IMR-90 (cell line): Measurements from ENCODE around the gene OPN1SW. TPM values are rescaled to one million over a fixed set of nuclear protein-coding genes. Genes with fewer than 3 reads are reported as not detected.

Experiments
- ATAC-seq: fragments of 200-7000 bp; cut with Tn5 transposase; 2 replicates; pipeline ENCODE4 v1.9.1; 2020; ENCODE audit warnings: low read depth, mild to moderate bottlenecking, moderate library complexity
- BruUV-seq: library from RNA; stranded (reverse); fragments of 400-500 nt; replicated peaks from 2 replicates; lab custom pipeline; 2021; lab: Mats Ljungman, UMichigan
- CTCF ChIA-PET: fragments of 300-600 bp; formaldehyde crosslinking; extraction: SDS; loops from one replicate; lab custom pipeline; 2021; ENCODE audit warnings: antibody characterized with exemption; lab: Yijun Ruan, JAX
- POLR2A ChIA-PET: fragments of 300-600 bp; sonication (Branson Sonifier 250); formaldehyde crosslinking; loops from one replicate; lab custom pipeline; 2022; ENCODE audit warnings: antibody characterized with exemption; ENCODE audit not compliant: unreplicated experiment; lab: Charles Lee
- DNase-seq: peaks from one replicate; pipeline ENCODE4 v3.0.0; 2013
- H2AFZ ChIP-seq: replicated peaks from 2 replicates; pipeline ENCODE3; 2013; ENCODE audit warnings: low read length, mild to moderate bottlenecking; ENCODE audit not compliant: poor library complexity
- H2AK5ac ChIP-seq: 2 replicates; pipeline ENCODE4 v1.6.1; 2013; ENCODE audit warnings: low read depth, low read length, inconsistent platforms
- H2AK9ac ChIP-seq: replicated peaks from 2 replicates; pipeline ENCODE3; 2013; ENCODE audit warnings: mild to moderate bottlenecking, low read depth, low read length, moderate library complexity; ENCODE audit not compliant: poor library complexity
- H2BK120ac ChIP-seq: 2 replicates; pipeline ENCODE4 v1.6.1; 2013; ENCODE audit warnings: low read depth, low read length, inconsistent platforms
- H2BK15ac ChIP-seq: 3 replicates; pipeline ENCODE4 v1.6.1; 2013; ENCODE audit warnings: low read depth, low read length, inconsistent platforms
- H2BK20ac ChIP-seq: 2 replicates; pipeline ENCODE4 v1.6.1; 2013; ENCODE audit warnings: low read depth, mild to moderate bottlenecking, inconsistent platforms, low read length, moderate library complexity
- H2BK5ac ChIP-seq: 2 replicates; pipeline ENCODE4 v1.6.1; 2013; ENCODE audit warnings: mild to moderate bottlenecking, low read depth, low read length, inconsistent platforms; ENCODE audit not compliant: poor library complexity, severe bottlenecking
- H3K14ac ChIP-seq: replicated peaks from 2 replicates; pipeline ENCODE4 v1.6.1; 2013; ENCODE audit warnings: low read depth, low read length, inconsistent platforms
- H3K18ac ChIP-seq: 2 replicates; pipeline ENCODE4 v1.6.1; 2013; ENCODE audit warnings: low read depth, low read length, control low read depth
- H3K23ac ChIP-seq: 2 replicates; pipeline ENCODE4 v1.6.1; 2013; ENCODE audit warnings: low read depth, low read length, inconsistent platforms
- H3K27ac ChIP-seq: 2 replicates; pipeline ENCODE4 v1.5.1; 2013; ENCODE audit warnings: mild to moderate bottlenecking, control low read depth, low read length; ENCODE audit not compliant: insufficient read depth
- H3K27me3 ChIP-seq: 2 replicates; pipeline ENCODE4 v1.6.1; 2013; ENCODE audit warnings: low read length; ENCODE audit not compliant: control insufficient read depth, insufficient read depth
- H3K36me3 ChIP-seq: 2 replicates; pipeline ENCODE4 v1.6.1; 2013; ENCODE audit warnings: low read length, mixed read lengths; ENCODE audit not compliant: control insufficient read depth, insufficient read depth
- H3K4ac ChIP-seq: 2 replicates; pipeline ENCODE4 v1.6.1; 2013; ENCODE audit warnings: low read depth, low read length, inconsistent platforms
- H3K4me1 ChIP-seq: 2 replicates; pipeline ENCODE4 v1.6.1; 2013; ENCODE audit warnings: low read length, mixed read lengths; ENCODE audit not compliant: control insufficient read depth, insufficient read depth
- H3K4me2 ChIP-seq: 2 replicates; pipeline ENCODE4 v1.6.1; 2013; ENCODE audit warnings: low read depth, mild to moderate bottlenecking, control low read depth, low read length, moderate library complexity
- H3K4me3 ChIP-seq: 2 replicates; pipeline ENCODE4 v1.5.1; 2013; ENCODE audit warnings: low read depth, mild to moderate bottlenecking, control low read depth, low read length, moderate library complexity; ENCODE audit not compliant: insufficient read depth
- H3K56ac ChIP-seq: 2 replicates; pipeline ENCODE4 v1.6.1; 2013; ENCODE audit warnings: low read length, inconsistent platforms; ENCODE audit not compliant: insufficient read depth; ENCODE audit errors: extremely low read depth
- H3K79me1 ChIP-seq, 2 experiments: 2 replicates each; pipeline ENCODE4 v1.6.1; 2013; ENCODE audit warnings: low read length in 2 of 2, inconsistent platforms in 1 of 2, low read depth in 1 of 2
- H3K9ac ChIP-seq: 2 replicates; pipeline ENCODE4 v1.6.1; 2013; ENCODE audit warnings: low read depth, low read length, control low read depth
- H3K9me1 ChIP-seq: 2 replicates; pipeline ENCODE4 v1.6.1; 2013; ENCODE audit warnings: low read length, inconsistent platforms; ENCODE audit not compliant: insufficient read depth
- H3K9me3 ChIP-seq: 2 replicates; pipeline ENCODE4 v1.6.1; 2013; ENCODE audit warnings: low read length; ENCODE audit not compliant: control insufficient read depth, insufficient read depth
- H4K20me1 ChIP-seq: 2 replicates; pipeline ENCODE4 v1.6.1; 2013; ENCODE audit warnings: low read length, inconsistent platforms; ENCODE audit not compliant: insufficient read depth
- H4K5ac ChIP-seq: 2 replicates; pipeline ENCODE4 v1.6.1; 2013; ENCODE audit warnings: mild to moderate bottlenecking, low read depth, low read length, control low read depth
- H4K8ac ChIP-seq, 2 experiments: 2 replicates each; pipeline ENCODE4 v1.6.1; 2013; ENCODE audit warnings: low read depth in 2 of 2, low read length in 2 of 2, control low read depth in 1 of 2, inconsistent platforms in 1 of 2
- H4K91ac ChIP-seq: 2 replicates; pipeline ENCODE4 v1.6.1; 2013; ENCODE audit warnings: low read depth, low read length, inconsistent platforms; ENCODE audit not compliant: insufficient read depth
- BHLHE40 ChIP-seq: fragments of 150-350 bp; IDR thresholded peaks from 2 replicates; pipeline ENCODE4 v1.6.1; 2016; ENCODE audit warnings: mild to moderate bottlenecking, low read depth, low read length
- CHD1 ChIP-seq: IDR thresholded peaks from 2 replicates; pipeline ENCODE4 v1.6.1; 2012; ENCODE audit warnings: low read depth, low read length, improper control_type of control experiment
- CTCF ChIP-seq: conservative IDR thresholded peaks from 2 replicates; pipeline ENCODE4 v1.5.1; 2012; ENCODE audit warnings: mild to moderate bottlenecking, low read depth, low read length, improper control_type of control experiment
- ELK1 ChIP-seq: fragments of 150-350 bp; IDR thresholded peaks from 2 replicates; pipeline ENCODE4 v1.6.1; 2016; ENCODE audit warnings: low read depth, mild to moderate bottlenecking, low read length, moderate library complexity, borderline replicate concordance
- MAFK ChIP-seq: IDR thresholded peaks from 2 replicates; pipeline ENCODE4 v1.6.1; 2012; ENCODE audit warnings: low read depth, low read length, improper control_type of control experiment
- MXI1 ChIP-seq: IDR thresholded peaks from 2 replicates; pipeline ENCODE4 v1.6.1; 2012; ENCODE audit warnings: low read depth, mild to moderate bottlenecking, low read length, moderate library complexity, borderline replicate concordance
- NFE2L2 ChIP-seq: fragments of 150-350 bp; IDR thresholded peaks from 2 replicates; pipeline ENCODE4 v1.6.1; 2016; ENCODE audit warnings: low read depth, mild to moderate bottlenecking, low read length
- POLR2A ChIP-seq: IDR thresholded peaks from 2 replicates; pipeline ENCODE4 v1.6.1; 2012; ENCODE audit warnings: mild to moderate bottlenecking, low read depth, low read length
- RAD21 ChIP-seq: IDR thresholded peaks from 2 replicates; pipeline ENCODE4 v1.6.1; 2012; ENCODE audit warnings: low read length, improper control_type of control experiment
- RCOR1 ChIP-seq: IDR thresholded peaks from 2 replicates; pipeline ENCODE4 v1.6.1; 2012; ENCODE audit warnings: mild to moderate bottlenecking, low read length, improper control_type of control experiment; ENCODE audit not compliant: insufficient replicate concordance
- RFX5 ChIP-seq: IDR thresholded peaks from 2 replicates; pipeline ENCODE4 v1.8.0; 2012; ENCODE audit warnings: low read depth, mild to moderate bottlenecking, low read length, moderate library complexity
- SMC3 ChIP-seq: fragments of 150-350 bp; IDR thresholded peaks from 2 replicates; pipeline ENCODE4 v1.6.1; 2016; ENCODE audit warnings: low read depth, mild to moderate bottlenecking, antibody characterized with exemption, low read length, moderate library complexity
- USF2 ChIP-seq: fragments of 150-350 bp; IDR thresholded peaks from 2 replicates; pipeline ENCODE4 v1.6.1; 2017; ENCODE audit warnings: mild to moderate bottlenecking, antibody characterized with exemption, low read length, low read depth
- WGBS, 2 experiments: methylation state at CpG; one replicate each; pipeline versions ENCODE4 v1.1.5 to v1.1.7; 2013; ENCODE audit warnings: missing lambda C conversion rate in 2 of 2; ENCODE audit not compliant: insufficient read length in 1 of 2; ENCODE audit errors: extremely low coverage in 2 of 2; 5-methylcytosine and 5-hydroxymethylcytosine counted together
- dilution Hi-C: fragments of 300-500 bp; cut with HindIII; formaldehyde crosslinking; loops from one replicate; pipeline ENCODE4 v1.14.3; 2018; ENCODE audit warnings: low sequenced_read_pairs; ENCODE audit not compliant: unreplicated experiment
- in situ Hi-C: fragments of 300-500 bp; cut with MboI; formaldehyde crosslinking; loops from 3 replicates; pipeline ENCODE4 v1.14.3; 2019; ENCODE audit warnings: low sequenced_read_pairs, inconsistent platforms, mixed read lengths
- intact Hi-C: fragments of 100-400 bp; cut with micrococcal nuclease; formaldehyde crosslinking; loops from 2 replicates; pipeline ENCODE4 v1.10.0; 2022
- polyA plus RNA-seq, 3 experiments: library from polyadenylated mRNA; depleted of rRNA; stranded (reverse); fragments of >200 nt; gene quantifications; 2 replicates each; pipeline ENCODE4 v1.2.3, GENCODE V29; 2012; ENCODE audit warnings: low replicate concordance in 1 of 3
- total RNA-seq: library from RNA; depleted of rRNA; stranded (reverse); fragments of >200 nt; gene quantifications from 2 replicates; pipeline ENCODE4 v1.2.3, GENCODE V29; 2012

Gene OPN1SW
- total and polyA plus RNA-seq, 2 of the 4 experiments (the other 2 are of a cell fraction) = not detected

- Histone ChIP-seq H3K14ac (no peak overlapping the region), H3K27ac (no peak overlapping the region), H3K36me3 (no peaks in the 10 kb centered on the region), H4K91ac (no peak overlapping the region), H2BK15ac (no peak overlapping the region), H3K4ac (no peak overlapping the region), H2AFZ (no peak overlapping the region), H2BK20ac (no peak overlapping the region), H4K8ac (no peak overlapping the region), H2BK5ac (no peak overlapping the region), H3K79me1 (peaks cover 0 to 3% of the 10 kb centered on the region in 2 experiments; a peak in 3 of 4 replicates), H2AK5ac (no peak overlapping the region), H4K5ac (no peak overlapping the region), H3K4me2 (no peak overlapping the region), H3K9me3 (no peaks in the 10 kb centered on the region), H2AK9ac (no peak overlapping the region), H3K9ac (no peak overlapping the region), H3K27me3 (no peaks in the 10 kb centered on the region), H3K4me1 (peaks cover 2% of the 10 kb centered on the region; the same call in 1 of the 2 replicates), H4K20me1 (no peaks in the 10 kb centered on the region), H3K4me3 (no peak overlapping the region), H2BK120ac (no peak overlapping the region), H3K18ac (no peak overlapping the region), H3K56ac (no peak overlapping the region), H3K9me1 (peaks cover 6% of the 10 kb centered on the region), H3K23ac (no peak overlapping the region)
- dilution Hi-C loops (no loop called here), in situ Hi-C loops (no loop called here), intact Hi-C loops (no loop called here)
- CTCF ChIA-PET = interaction anchor here (0.7 kb wide), 1 partner anchor 47 kb away, joined by 3 read pairs; no protein-coding TSS in a partner anchor
- BruUV-seq = no TSS peak
- no peak for ATAC-seq
- DNase-seq = no peak
- POLR2A ChIA-PET = no interaction called here
- WGBS, 2 experiments = 100% methylated on average over 1 of the region's 4 CpGs; no CpG with 5 or more reads in 1 of the 2 experiments
- TF ChIP-seq POLR2A = no peak
- no peak for TF ChIP-seq MXI1
- TF ChIP-seq CHD1 = no peak
- TF ChIP-seq BHLHE40 = no peak
- TF ChIP-seq CTCF = no peak
- no peak for TF ChIP-seq RFX5
- no peak for TF ChIP-seq ELK1
- TF ChIP-seq USF2 = no peak
- TF ChIP-seq RCOR1 = no peak
- TF ChIP-seq NFE2L2 = no peak
- TF ChIP-seq MAFK = no peak
- no peak for TF ChIP-seq SMC3
- no peak for TF ChIP-seq RAD21
Measured at GRCh38 chr7:128821724-128822123, 46.1 kb upstream of the OPN1SW start.
